GM19455 (cell line): Measurements from ENCODE around the gene COX14.
"Not testable (repeated sequence)": the region's sequence is repeated elsewhere in the genome, so short reads cannot be mapped to it uniquely, and the experiment has no call there.

ENCODE experiments used
- ATAC-seq: cut with Tn5 transposase; IDR thresholded peaks from one replicate; pipeline ENCODE4 v1.9.1; 2021; ENCODE audit not compliant: unreplicated experiment

COX14 gene

DNA sequence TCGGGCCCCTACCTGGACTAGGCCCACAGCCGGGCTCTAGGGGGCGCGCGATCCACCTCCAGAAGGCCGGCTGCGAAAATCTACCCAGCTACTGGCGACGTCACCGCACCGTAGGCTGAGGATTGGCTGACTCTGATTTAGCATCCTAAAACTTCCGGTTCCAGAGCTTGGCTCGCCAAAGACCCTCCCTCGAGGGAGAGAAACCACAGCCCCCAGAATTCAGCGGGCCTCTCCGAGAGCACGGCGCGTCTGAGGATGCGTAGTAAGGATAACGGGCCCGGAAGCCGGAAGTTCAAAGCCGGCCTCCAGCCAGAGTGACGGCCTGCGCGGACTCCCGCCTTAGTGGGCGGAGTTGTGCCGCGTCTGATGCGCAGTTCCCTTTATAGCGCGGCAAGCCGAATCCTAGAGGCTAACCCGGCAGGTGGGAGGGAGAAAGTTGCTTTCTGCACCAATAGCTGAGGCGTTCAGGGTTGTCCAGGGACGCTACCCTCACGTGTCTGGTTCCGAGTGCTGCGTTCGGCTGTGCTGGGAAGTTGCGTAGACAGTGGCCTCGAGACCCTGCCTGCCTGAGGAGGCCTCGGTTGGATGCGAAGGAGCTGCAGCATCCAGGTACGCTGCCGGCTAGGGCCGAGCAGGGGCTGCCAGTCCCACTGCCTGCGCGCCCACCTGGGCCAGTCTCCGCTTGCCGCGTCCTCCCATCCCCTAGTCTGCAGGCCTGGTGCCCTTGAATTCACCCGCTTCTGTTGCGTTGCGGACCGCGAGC lies at the start of gene COX14:
COX14 (plus strand) TSS at position 544 of the 763 bp plus-strand sequence. CDS start 7,808 bp downstream, outside the sequence.
- peak; percentile 81 for ATAC-seq

GRCh38 chr12:50062728-50063460 lies 49.1 kb upstream of the COX14 start:
- no peak for ATAC-seq

DNA sequence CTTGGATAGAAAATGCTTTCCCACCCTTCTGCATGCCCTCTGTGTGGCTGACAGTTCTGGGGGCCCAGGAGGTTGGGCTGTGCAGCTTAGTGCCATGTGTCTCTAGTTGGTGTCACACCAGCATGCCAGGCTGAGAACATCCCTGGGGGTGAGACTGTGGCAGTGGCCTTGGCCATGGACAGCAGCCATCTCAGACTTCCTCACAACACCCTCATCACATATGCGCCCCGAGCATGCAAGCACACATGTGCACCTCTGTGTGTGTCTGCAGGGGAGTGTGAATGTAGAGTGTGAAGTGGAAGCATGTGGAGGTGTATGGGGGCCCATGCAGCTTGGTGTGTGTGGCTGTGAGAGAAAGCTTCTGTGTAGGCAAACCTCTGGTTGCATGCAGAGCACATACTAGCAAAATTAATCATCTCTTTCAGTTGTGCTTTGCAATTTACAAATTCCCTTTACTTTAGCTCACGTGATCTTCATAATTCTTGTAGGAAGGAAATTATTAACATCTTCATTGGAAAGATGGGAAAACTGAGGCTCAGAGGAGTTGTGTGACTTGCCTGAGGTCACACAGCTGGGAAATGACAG lies 46.2 kb upstream of the COX14 start:
- no peak for ATAC-seq

DNA sequence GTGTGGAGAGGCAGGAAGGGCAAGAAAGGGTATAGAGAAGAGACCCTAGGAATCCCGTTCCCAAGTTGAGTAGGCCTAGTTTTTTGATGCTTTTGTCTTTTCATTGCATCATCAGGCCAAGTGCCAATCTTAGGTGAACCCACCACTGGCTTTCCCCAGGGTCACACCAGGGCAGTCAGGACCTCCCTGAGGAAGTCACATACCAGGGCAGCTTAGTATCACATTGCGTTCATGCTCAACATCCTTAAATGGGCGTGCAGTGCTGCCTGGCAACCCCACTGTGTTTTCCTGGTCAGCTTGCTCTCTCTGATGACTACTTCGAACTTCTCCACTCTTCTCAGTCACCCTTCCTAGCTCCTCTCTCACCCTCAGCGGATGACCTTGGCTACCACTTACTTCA lies 45.6 kb upstream of the COX14 start:
- no peak for ATAC-seq

DNA sequence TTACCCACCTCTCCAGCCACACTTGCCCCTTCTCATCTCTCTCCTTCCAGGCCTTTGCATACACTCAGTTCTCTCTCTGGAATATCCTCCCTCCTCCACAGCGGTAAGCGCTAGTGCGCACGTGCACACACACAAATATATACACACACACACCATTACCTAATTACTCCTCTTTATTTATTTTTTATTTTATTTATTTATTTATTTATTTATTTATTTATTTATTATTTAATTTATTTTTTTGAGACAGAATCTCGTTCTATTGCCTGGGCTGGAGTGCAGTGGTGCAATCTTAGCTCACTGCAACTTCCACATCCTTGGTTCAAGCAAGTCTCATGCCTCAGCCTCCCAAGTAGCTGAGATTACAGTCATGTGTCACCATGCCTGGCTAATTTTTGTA lies 43.0 kb upstream of the COX14 start:
- no peak for ATAC-seq

- no peak for ATAC-seq
Observed at GRCh38 chr12:50069539-50069938, 42.5 kb upstream of the COX14 start.

- no peak for ATAC-seq
Observed at GRCh38 chr12:50070314-50071060, 41.5 kb upstream of the COX14 start.

DNA sequence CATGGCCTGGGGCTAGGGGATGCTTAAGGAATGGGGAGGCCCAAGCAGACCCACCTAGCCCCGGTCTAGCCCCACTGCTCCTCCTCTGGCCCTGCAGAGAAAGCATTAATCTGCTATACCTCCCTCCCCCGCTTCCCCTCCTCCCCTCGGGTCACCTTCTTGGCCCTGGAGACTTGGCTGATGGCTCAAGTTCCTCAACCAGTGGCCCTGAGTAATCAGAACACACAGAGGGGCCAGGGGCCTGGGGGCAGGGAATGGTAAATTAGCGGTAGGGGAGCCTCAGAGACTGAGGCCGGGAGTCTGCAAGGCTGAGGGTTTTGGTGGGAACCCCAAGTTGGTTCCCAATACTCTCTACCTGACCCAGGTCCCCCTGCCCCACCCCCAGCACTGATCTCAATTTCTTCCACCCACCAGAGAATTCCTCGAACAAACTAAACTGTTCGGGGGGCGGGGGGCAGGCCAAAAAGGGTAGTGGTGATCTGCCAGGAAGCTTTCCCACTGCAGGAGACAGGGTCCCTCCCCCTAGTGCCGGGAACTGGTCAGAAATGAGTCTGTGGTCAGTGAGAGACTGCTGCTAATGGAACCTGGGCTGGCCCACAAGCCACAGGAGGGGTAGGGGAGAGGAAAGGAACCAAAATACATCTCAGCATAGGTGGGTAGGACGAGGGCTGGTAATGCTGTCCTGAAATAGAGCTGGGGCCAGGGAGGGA lies 39.7 kb upstream of the COX14 start:
- ATAC-seq, result no peak

DNA sequence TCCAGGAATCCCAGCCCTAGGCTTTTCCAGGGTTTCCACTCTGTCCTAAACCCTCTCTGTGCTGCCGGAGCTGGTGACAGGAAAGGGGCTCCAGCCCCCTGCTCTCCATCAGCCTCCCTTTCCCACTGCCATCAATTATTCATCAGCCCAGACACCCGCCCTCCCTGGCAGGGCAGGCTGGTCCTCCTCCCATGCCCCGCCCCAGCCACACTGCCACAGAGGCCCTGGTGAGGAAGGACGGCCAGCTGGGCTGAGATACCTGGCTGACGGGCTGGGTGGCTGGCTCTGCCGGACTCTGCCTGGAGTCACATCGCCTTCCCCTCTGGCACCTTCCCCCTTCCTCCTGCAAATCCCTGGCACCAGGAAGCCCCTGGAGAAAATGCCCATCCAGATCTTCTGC lies 38.8 kb upstream of the COX14 start:
- no peak for ATAC-seq

DNA sequence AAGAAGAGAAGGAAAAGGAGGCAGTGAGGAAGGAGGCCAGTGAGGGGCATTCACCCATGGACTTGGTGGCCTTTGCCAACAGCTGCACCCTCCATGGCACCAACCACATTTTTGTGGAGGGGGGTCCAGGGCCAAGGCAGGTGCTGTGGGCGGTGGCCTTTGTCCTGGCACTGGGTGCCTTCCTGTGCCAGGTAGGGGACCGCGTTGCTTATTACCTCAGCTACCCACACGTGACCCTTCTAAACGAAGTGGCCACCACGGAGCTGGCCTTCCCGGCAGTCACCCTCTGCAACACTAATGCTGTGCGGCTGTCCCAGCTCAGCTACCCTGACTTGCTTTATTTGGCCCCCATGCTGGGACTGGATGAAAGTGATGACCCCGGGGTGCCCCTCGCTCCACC lies 38.3 kb upstream of the COX14 start:
- ATAC-seq, result no peak

DNA sequence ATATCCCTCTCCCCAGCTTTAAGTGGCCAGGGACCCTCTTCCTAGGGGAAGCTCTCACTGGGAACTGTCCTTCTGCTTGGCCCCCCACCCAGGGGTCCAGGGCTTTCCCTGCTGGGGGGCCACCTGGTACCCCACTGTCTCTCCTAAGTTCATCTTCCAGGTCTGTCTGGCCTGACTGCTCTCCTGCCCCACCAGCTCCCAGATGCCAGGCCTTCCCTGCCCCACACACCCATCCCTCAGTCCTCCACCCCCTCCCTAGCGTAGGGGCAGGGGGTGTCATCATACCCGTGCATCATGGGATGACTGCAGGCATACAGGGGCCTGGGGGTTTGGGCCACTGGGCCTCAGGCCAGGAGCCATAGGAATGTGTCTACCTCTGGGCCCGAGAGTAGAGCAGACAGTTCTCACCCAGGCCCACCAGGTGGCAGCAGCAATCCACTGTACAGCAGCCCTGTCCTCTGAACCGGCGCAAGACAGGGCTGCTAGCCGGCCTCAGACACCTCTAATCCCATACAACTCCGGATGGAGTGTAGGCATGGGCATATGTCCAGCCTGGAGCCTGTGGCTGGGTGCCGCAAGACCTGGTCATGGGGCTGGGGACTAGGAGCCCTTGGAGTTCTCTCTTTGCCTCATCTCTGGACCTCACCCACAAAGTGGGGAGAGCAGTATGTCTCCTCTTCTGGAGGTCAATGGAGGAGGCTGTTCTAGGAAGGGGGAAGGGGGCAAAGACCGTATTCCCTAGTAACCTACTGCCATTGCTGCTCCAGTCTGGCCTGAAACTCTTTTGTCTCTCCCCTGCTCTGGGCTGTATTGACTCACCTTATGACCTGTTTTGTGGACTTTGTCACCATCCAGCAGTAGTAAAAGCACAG lies 36.9 kb upstream of the COX14 start:
- ATAC-seq, result peak; percentile 62

DNA sequence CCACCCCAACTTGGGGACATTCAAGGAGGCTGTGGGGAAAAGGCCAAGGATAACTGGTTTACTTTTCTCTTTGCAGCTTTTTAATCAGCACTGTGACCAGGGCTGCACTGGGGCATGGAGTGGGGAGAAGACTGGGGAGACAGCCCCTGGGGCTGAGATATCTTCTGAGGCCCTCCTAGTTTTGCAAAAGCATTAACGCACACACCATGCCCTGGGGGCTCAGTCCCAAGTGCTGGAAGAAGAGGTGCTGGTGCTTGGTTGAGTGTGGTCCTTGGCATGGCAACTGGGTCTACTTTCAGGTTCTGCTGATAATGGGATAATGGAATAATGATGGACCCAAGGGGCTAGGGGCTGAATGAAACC lies 36.2 kb upstream of the COX14 start:
- ATAC-seq, result no peak

GRCh38 chr12:50077099-50077498 lies 34.9 kb upstream of the COX14 start:
- ATAC-seq, result no peak

GRCh38 chr12:50078281-50078680 lies 33.8 kb upstream of the COX14 start:
- no peak for ATAC-seq

DNA sequence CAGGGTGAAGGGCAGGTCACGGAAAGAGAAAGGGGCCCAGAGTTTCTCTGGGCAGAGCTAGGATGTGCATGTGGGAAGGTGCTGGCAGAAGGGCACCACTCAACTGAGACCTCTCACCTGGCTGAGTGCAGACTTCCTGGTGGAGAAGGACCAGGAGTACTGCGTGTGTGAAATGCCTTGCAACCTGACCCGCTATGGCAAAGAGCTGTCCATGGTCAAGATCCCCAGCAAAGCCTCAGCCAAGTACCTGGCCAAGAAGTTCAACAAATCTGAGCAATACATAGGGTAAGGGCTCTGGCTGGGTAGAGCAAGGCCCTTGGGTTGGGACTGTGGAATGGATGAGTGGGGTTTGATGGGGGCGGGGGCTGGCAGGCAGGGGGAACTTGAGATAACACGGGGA lies 32.3 kb upstream of the COX14 start:
- ATAC-seq, result no peak

DNA sequence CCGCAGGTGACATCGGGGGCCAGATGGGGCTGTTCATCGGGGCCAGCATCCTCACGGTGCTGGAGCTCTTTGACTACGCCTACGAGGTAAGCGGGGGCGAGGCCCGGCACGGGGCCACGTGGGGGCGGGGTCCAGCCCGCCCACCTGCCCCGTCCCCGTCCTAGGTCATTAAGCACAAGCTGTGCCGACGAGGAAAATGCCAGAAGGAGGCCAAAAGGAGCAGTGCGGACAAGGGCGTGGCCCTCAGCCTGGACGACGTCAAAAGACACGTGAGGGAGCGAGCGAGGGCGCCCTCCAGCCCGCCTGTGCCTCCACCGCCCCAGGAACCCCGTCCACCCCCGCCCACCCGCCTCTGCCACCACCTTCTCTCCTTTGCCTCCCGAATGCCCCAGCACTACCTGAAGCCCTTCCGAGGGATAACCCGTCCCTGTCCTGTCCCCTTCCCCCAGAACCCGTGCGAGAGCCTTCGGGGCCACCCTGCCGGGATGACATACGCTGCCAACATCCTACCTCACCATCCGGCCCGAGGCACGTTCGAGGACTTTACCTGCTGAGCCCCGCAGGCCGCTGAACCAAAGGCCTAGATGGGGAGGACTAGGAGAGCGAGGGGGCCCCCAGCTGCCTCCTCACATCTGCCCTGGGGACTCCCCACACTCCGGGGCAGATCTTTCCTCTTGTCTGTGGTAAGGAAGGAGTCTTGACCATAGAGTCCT lies 30.8 kb upstream of the COX14 start:
- ATAC-seq, result no peak

DNA sequence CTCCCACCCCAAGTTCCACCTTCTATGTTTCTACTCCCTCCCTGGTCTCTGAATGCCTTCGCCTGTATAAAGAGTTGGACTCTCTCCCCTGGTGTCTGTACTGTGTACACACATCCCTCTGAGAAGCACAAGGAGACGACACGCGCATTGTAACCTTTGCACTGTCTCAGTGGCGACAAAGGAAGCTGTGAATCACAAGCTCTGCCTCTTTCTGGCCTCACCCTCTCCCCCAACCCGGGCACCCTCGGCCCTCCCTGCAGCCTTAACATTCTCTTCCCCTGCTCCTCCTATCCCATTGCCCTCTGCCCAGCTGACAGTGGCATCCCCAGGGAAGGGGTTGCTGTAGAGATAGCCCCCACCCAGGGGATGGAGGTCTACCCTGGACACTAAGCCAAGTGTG lies 29.4 kb upstream of the COX14 start:
- ATAC-seq, result no peak

- ATAC-seq, result no peak
Observed at GRCh38 chr12:50083301-50083700, 28.7 kb upstream of the COX14 start.

GRCh38 chr12:50084409-50084774 lies 27.6 kb upstream of the COX14 start:
- ATAC-seq, result not testable (repeated sequence)
